ENCODE results near the gene IRGQ.

The IRGQ gene

GRCh38 chr19:43624933-43625332 lies 29.0 kb upstream of the IRGQ start:
- no peaks in the 10 kb centered on the region for H3K9me3 ChIP-seq (ENCODE audit: control insufficient read depth, low read length)
- H3K36me3 ChIP-seq (ENCODE audit: control insufficient read depth, insufficient read depth, low read length), result peaks cover 12% of the 10 kb centered on the region
- 30 to 36% methylated on average over 30 of the region's 30 CpGs for WGBS, 2 experiments
- H3K27me3 ChIP-seq (ENCODE audit: control insufficient read depth, insufficient read depth, low read length, poor library complexity, severe bottlenecking), result no peaks in the 10 kb centered on the region
- no peak overlapping the region for H3K4me3 ChIP-seq (ENCODE audit: insufficient read depth, low read depth, low read length)
- H3K27ac ChIP-seq (ENCODE audit: insufficient read depth, low read depth, low read length, poor library complexity, severe bottlenecking), result no peak overlapping the region
- peaks cover 4% of the 10 kb centered on the region for H3K4me1 ChIP-seq (ENCODE audit: control insufficient read depth, insufficient read depth, low read length)

GRCh38 chr19:43623889-43624670 lies 28.1 kb upstream of the IRGQ start:
- Histone ChIP-seq H3K9me3 (ENCODE audit: control insufficient read depth, low read length) (no peaks in the 10 kb centered on the region), H3K27ac (ENCODE audit: insufficient read depth, low read depth, low read length, poor library complexity, severe bottlenecking) (no peak overlapping the region), H3K4me3 (ENCODE audit: insufficient read depth, low read depth, low read length) (no peak overlapping the region), H3K36me3 (ENCODE audit: control insufficient read depth, insufficient read depth, low read length) (peaks cover 12% of the 10 kb centered on the region), H3K27me3 (ENCODE audit: control insufficient read depth, insufficient read depth, low read length, poor library complexity, severe bottlenecking) (no peaks in the 10 kb centered on the region), H3K4me1 (ENCODE audit: control insufficient read depth, insufficient read depth, low read length) (peaks cover 4% of the 10 kb centered on the region)
- WGBS, 2 experiments, result 93 to 94% methylated on average over 35 of the region's 35 CpGs

GRCh38 chr19:43622956-43623355 lies 27.0 kb upstream of the IRGQ start:
- Histone ChIP-seq H3K36me3 (ENCODE audit: control insufficient read depth, insufficient read depth, low read length) (peaks cover 12% of the 10 kb centered on the region), H3K4me1 (ENCODE audit: control insufficient read depth, insufficient read depth, low read length) (peaks cover 4% of the 10 kb centered on the region), H3K4me3 (ENCODE audit: insufficient read depth, low read depth, low read length) (no peak overlapping the region), H3K27ac (ENCODE audit: insufficient read depth, low read depth, low read length, poor library complexity, severe bottlenecking) (no peak overlapping the region), H3K27me3 (ENCODE audit: control insufficient read depth, insufficient read depth, low read length, poor library complexity, severe bottlenecking) (no peaks in the 10 kb centered on the region), H3K9me3 (ENCODE audit: control insufficient read depth, low read length) (no peaks in the 10 kb centered on the region)
- WGBS, 2 experiments, result 100% methylated on average over 1 of the region's 1 CpG; no CpG with 5 or more reads in 1 of the 2 experiments

GRCh38 chr19:43622070-43622469 lies 26.1 kb upstream of the IRGQ start:
- no peak overlapping the region for H3K27ac ChIP-seq (ENCODE audit: insufficient read depth, low read depth, low read length, poor library complexity, severe bottlenecking)
- no peaks in the 10 kb centered on the region for H3K9me3 ChIP-seq (ENCODE audit: control insufficient read depth, low read length)
- WGBS, 2 experiments, result 77 to 81% methylated on average over 3 of the region's 4 CpGs
- no peak overlapping the region for H3K4me3 ChIP-seq (ENCODE audit: insufficient read depth, low read depth, low read length)
- H3K36me3 ChIP-seq (ENCODE audit: control insufficient read depth, insufficient read depth, low read length), result peaks cover 12% of the 10 kb centered on the region
- H3K4me1 ChIP-seq (ENCODE audit: control insufficient read depth, insufficient read depth, low read length), result peaks cover 4% of the 10 kb centered on the region
- H3K27me3 ChIP-seq (ENCODE audit: control insufficient read depth, insufficient read depth, low read length, poor library complexity, severe bottlenecking), result no peaks in the 10 kb centered on the region

- Histone ChIP-seq H3K27ac (ENCODE audit: insufficient read depth, low read depth, low read length, poor library complexity, severe bottlenecking) (peak overlapping the region; percentile 100), H3K27me3 (ENCODE audit: control insufficient read depth, insufficient read depth, low read length, poor library complexity, severe bottlenecking) (no peaks in the 10 kb centered on the region), H3K36me3 (ENCODE audit: control insufficient read depth, insufficient read depth, low read length) (peaks cover 2% of the 10 kb centered on the region), H3K4me1 (ENCODE audit: control insufficient read depth, insufficient read depth, low read length) (peaks cover 4% of the 10 kb centered on the region), H3K4me3 (ENCODE audit: insufficient read depth, low read depth, low read length) (peak overlapping the region; percentile 52), H3K9me3 (ENCODE audit: control insufficient read depth, low read length) (no peaks in the 10 kb centered on the region)
- 53 to 54% methylated on average over 23 of the region's 23 CpGs for WGBS, 2 experiments
Measured at GRCh38 chr19:43620061-43621001, 24.4 kb upstream of the IRGQ start.

- no peaks in the 10 kb centered on the region for H3K9me3 ChIP-seq (ENCODE audit: control insufficient read depth, low read length)
- peak within 1 kb of the TSS; percentile 52 for H3K4me3 ChIP-seq (ENCODE audit: insufficient read depth, low read depth, low read length)
- H3K27ac ChIP-seq (ENCODE audit: insufficient read depth, low read depth, low read length, poor library complexity, severe bottlenecking), result peak within 1 kb of the TSS; percentile 100
- peaks cover 4% of the 10 kb centered on the region for H3K4me1 ChIP-seq (ENCODE audit: control insufficient read depth, insufficient read depth, low read length)
- H3K27me3 ChIP-seq (ENCODE audit: control insufficient read depth, insufficient read depth, low read length, poor library complexity, severe bottlenecking), result no peaks in the 10 kb centered on the region
- H3K36me3 ChIP-seq (ENCODE audit: control insufficient read depth, insufficient read depth, low read length), result peaks cover 2% of the 10 kb centered on the region
- 0% methylated on average over 81 of the region's 81 CpGs for WGBS, 2 experiments
Measured at GRCh38 chr19:43619262-43620060, 23.5 kb upstream of the IRGQ start, which contains the start of gene ZNF428. ZNF428 (minus strand) TSS chr19:43619629; CDS start chr19:43614304, 5,325 bp downstream.

- Histone ChIP-seq H3K36me3 (ENCODE audit: control insufficient read depth, insufficient read depth, low read length) (peaks cover 4% of the 10 kb centered on the region), H3K27ac (ENCODE audit: insufficient read depth, low read depth, low read length, poor library complexity, severe bottlenecking) (peak overlapping the region; percentile 100), H3K4me1 (ENCODE audit: control insufficient read depth, insufficient read depth, low read length) (peaks cover 4% of the 10 kb centered on the region), H3K9me3 (ENCODE audit: control insufficient read depth, low read length) (no peaks in the 10 kb centered on the region), H3K27me3 (ENCODE audit: control insufficient read depth, insufficient read depth, low read length, poor library complexity, severe bottlenecking) (no peaks in the 10 kb centered on the region), H3K4me3 (ENCODE audit: insufficient read depth, low read depth, low read length) (peak overlapping the region; percentile 52)
- WGBS, 2 experiments, result 4 to 6% methylated on average over 14 of the region's 14 CpGs
Measured at GRCh38 chr19:43618921-43619261, 23.0 kb upstream of the IRGQ start.

GRCh38 chr19:43616954-43617353 lies 21.0 kb upstream of the IRGQ start:
- H3K4me3 ChIP-seq (ENCODE audit: insufficient read depth, low read depth, low read length), result no peak overlapping the region
- peaks cover 4% of the 10 kb centered on the region for H3K4me1 ChIP-seq (ENCODE audit: control insufficient read depth, insufficient read depth, low read length)
- H3K27me3 ChIP-seq (ENCODE audit: control insufficient read depth, insufficient read depth, low read length, poor library complexity, severe bottlenecking), result no peaks in the 10 kb centered on the region
- no peaks in the 10 kb centered on the region for H3K9me3 ChIP-seq (ENCODE audit: control insufficient read depth, low read length)
- H3K27ac ChIP-seq (ENCODE audit: insufficient read depth, low read depth, low read length, poor library complexity, severe bottlenecking), result no peak overlapping the region
- peaks cover 18% of the 10 kb centered on the region for H3K36me3 ChIP-seq (ENCODE audit: control insufficient read depth, insufficient read depth, low read length)
- 94 to 96% methylated on average over 6 of the region's 6 CpGs for WGBS, 2 experiments

- H3K27ac ChIP-seq (ENCODE audit: insufficient read depth, low read depth, low read length, poor library complexity, severe bottlenecking), result no peak overlapping the region
- H3K27me3 ChIP-seq (ENCODE audit: control insufficient read depth, insufficient read depth, low read length, poor library complexity, severe bottlenecking), result no peaks in the 10 kb centered on the region
- peaks cover 4% of the 10 kb centered on the region for H3K4me1 ChIP-seq (ENCODE audit: control insufficient read depth, insufficient read depth, low read length)
- no peaks in the 10 kb centered on the region for H3K9me3 ChIP-seq (ENCODE audit: control insufficient read depth, low read length)
- 100% methylated on average over 1 of the region's 1 CpG for WGBS, 2 experiments
- no peak overlapping the region for H3K4me3 ChIP-seq (ENCODE audit: insufficient read depth, low read depth, low read length)
- peaks cover 22% of the 10 kb centered on the region for H3K36me3 ChIP-seq (ENCODE audit: control insufficient read depth, insufficient read depth, low read length)
Measured at GRCh38 chr19:43616306-43616705, 20.4 kb upstream of the IRGQ start.

Data from ectodermal cell (in vitro differentiated cells).